A549 (cell line): ENCODE results near the gene TMEM132D. TPM values are rescaled to one million over a fixed set of nuclear protein-coding genes. Genes with fewer than 3 reads are reported as not detected.

Source experiments
- ATAC-seq, 2 experiments: fragments of 200-7000 bp in 1 of 2; fragments of >200 bp in 1 of 2; cut with Nextera tagmentation in 1 of 2; cut with Tn5 transposase in 1 of 2; 3 replicates each; pipeline versions ENCODE4 v1.8.0 to v1.9.1; 2018 to 2020; ENCODE audit warnings: mild to moderate bottlenecking in 1 of 2, moderate library complexity in 1 of 2
- CTCF ChIA-PET: fragments of 300-600 bp; sonication (Branson Sonifier 250); formaldehyde crosslinking; extraction: SDS; loops from one replicate; lab custom pipeline; 2021; ENCODE audit warnings: antibody characterized with exemption, inconsistent platforms; lab: Yijun Ruan, JAX
- POLR2A ChIA-PET: fragments of 350-600 bp; formaldehyde crosslinking; extraction: SDS; loops from one replicate; lab custom pipeline; 2021; ENCODE audit warnings: antibody characterized with exemption, inconsistent platforms; lab: Yijun Ruan, JAX
- DNase-seq, 2 experiments: peaks; one replicate each; pipeline versions ENCODE4 v3.0.0 to v3.0.0-alpha.2; 2011 to 2016; ENCODE audit warnings: low read depth in 1 of 2, low spot score in 1 of 2
- FAIRE-seq: peaks from 2 replicates; lab custom pipeline; 2011; peaks lifted over from hg19 to GRCh38; lab: Jason Lieb, UNC
- H3K27ac ChIP-seq, 2 experiments: fragments of >200 bp; sonication (Bioruptor Twin); formaldehyde crosslinking; 3 replicates each; pipeline ENCODE4 v1.5.1; 2016 to 2017
- H3K4me1 ChIP-seq: fragments of >200 bp; sonication (Bioruptor Twin); formaldehyde crosslinking; 3 replicates; pipeline ENCODE4 v1.6.1; 2016
- H3K4me2 ChIP-seq: fragments of >200 bp; sonication (Bioruptor Twin); formaldehyde crosslinking; 3 replicates; pipeline ENCODE4 v1.6.1; 2016
- H3K4me3 ChIP-seq: fragments of >200 bp; sonication (Bioruptor Twin); formaldehyde crosslinking; 3 replicates; pipeline ENCODE4 v1.5.1; 2016
- H3K9me3 ChIP-seq: fragments of >200 bp; sonication (Bioruptor Twin); formaldehyde crosslinking; 3 replicates; pipeline ENCODE4 v1.6.1; 2016
- BHLHE40 ChIP-seq: IDR thresholded peaks from 2 replicates; pipeline ENCODE4 v1.6.1; 2012; ENCODE audit warnings: low read depth, low read length, inconsistent platforms
- CBX8 ChIP-seq: fragments of 200-600 bp; sonication (generic); IDR thresholded peaks from 2 replicates; pipeline ENCODE4 v1.6.1; 2016
- FOSB ChIP-seq: fragments of 250-450 bp; sonication (Bioruptor Pico); IDR thresholded peaks from 2 replicates; pipeline ENCODE4 v1.5.0; 2020; ENCODE audit warnings: mild to moderate bottlenecking, moderate library complexity
- GATA3 ChIP-seq: IDR thresholded peaks from 2 replicates; pipeline ENCODE4 v1.6.1; 2012; ENCODE audit warnings: borderline replicate concordance
- HOXA7 ChIP-seq: fragments of 250-450 bp; sonication (Bioruptor Pico); IDR thresholded peaks from 2 replicates; pipeline ENCODE4 v1.5.0; 2020; ENCODE audit warnings: mild to moderate bottlenecking, moderate library complexity
- HOXB13 ChIP-seq: fragments of 250-450 bp; sonication (Bioruptor Pico); IDR thresholded peaks from 2 replicates; pipeline ENCODE4 v1.5.0; 2020; ENCODE audit warnings: low read depth, mild to moderate bottlenecking, moderate library complexity
- JUN ChIP-seq, 2 experiments: fragments of >200 bp; sonication (Bioruptor Twin); formaldehyde crosslinking; IDR thresholded peaks; 2 replicates in 1 of 2; 3 replicates in 1 of 2; pipeline ENCODE4 v1.6.1; 2016 to 2017
- MAFK ChIP-seq: fragments of 450-650 bp; IDR thresholded peaks from 2 replicates; pipeline ENCODE4 v1.6.1; 2014; ENCODE audit not compliant: partially characterized antibody
- MYC ChIP-seq: IDR thresholded peaks from 2 replicates; pipeline ENCODE4 v1.6.1; 2012; ENCODE audit warnings: mild to moderate bottlenecking, inconsistent platforms, low read length, improper control_type of control experiment, borderline replicate concordance
- PHF8 ChIP-seq: fragments of 200-600 bp; sonication (generic); IDR thresholded peaks from 2 replicates; pipeline ENCODE4 v1.6.1; 2016; ENCODE audit warnings: low read depth, mild to moderate bottlenecking, antibody characterized with exemption, moderate library complexity, borderline replicate concordance
- RAD21 ChIP-seq, 2 experiments: fragments of >200 bp in 1 of 2; sonication (Bioruptor Twin) in 1 of 2; formaldehyde crosslinking in 1 of 2; IDR thresholded peaks in 1 of 2; conservative IDR thresholded peaks in 1 of 2; 2 replicates in 1 of 2; 3 replicates in 1 of 2; pipeline ENCODE4 v1.6.1; 2012 to 2018; ENCODE audit warnings: inconsistent platforms in 1 of 2
- SMC3 ChIP-seq: fragments of >200 bp; sonication (Bioruptor Twin); formaldehyde crosslinking; IDR thresholded peaks from 3 replicates; pipeline ENCODE4 v1.6.1; 2018; ENCODE audit warnings: inconsistent platforms
- WGBS: methylation state at CpG from one replicate; pipeline ENCODE4 v1.1.6; 2017; ENCODE audit errors: missing lambda C conversion rate; 5-methylcytosine and 5-hydroxymethylcytosine counted together
- polyA plus RNA-seq, 4 experiments: library from polyadenylated mRNA; depleted of rRNA in 3 of 4; stranded (reverse); fragments of >200 nt; fragmentation: RNase III in 1 of 4; extraction: RNeasy Plus Mini Kit Qiagen cat#74134 plus additional on column Dnase treatment in 1 of 4; gene quantifications; 2 replicates in 3 of 4; 3 replicates in 1 of 4; pipeline ENCODE4 v1.2.3, GENCODE V29; 2011 to 2017
- TF ChIP-seq, protein P1 (sequence below): IDR thresholded peaks from 2 replicates; pipeline ENCODE4 v1.6.1; 2012; ENCODE audit warnings: low read depth, borderline replicate concordance
- TF ChIP-seq, protein P2 (sequence below): fragments of 250-450 bp; sonication (Bioruptor Pico); IDR thresholded peaks from 2 replicates; pipeline ENCODE4 v1.5.0; 2020; ENCODE audit warnings: low read depth, mild to moderate bottlenecking, moderate library complexity
- TF ChIP-seq, protein P3 (sequence below): fragments of 200-600 bp; sonication (generic); IDR thresholded peaks from 2 replicates; pipeline ENCODE4 v1.6.1; 2016; ENCODE audit warnings: antibody characterized with exemption, mild to moderate bottlenecking, moderate library complexity
- TF ChIP-seq, protein P4 (sequence below): fragments of 450-650 bp; IDR thresholded peaks from 2 replicates; pipeline ENCODE4 v1.6.1; 2014; ENCODE audit warnings: antibody characterized with exemption

TMEM132D gene
- polyA plus RNA-seq, 2 of the 4 experiments (the other 2 are of a cell fraction): not detected

DNA sequence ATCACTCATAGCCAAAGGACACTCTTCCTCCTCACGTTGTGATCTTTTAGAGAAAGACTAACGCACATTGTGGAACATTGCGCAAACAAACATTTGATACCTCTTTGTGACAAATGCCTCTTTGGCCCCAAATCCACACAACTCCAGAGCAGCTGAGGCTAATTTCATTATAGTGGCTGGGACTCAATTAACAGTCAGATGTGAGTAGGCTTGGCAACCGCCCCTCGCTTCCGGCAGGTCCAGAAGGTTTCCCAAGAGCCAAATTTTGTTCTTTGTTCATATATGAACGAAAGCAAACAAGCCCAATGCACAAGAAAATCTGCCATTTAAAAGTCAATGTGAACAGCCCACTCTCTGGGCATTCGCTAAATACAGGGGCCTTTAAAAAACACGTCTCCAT, 776.6 kb downstream of the TMEM132D start (continued):
- no peak for TF ChIP-seq FOSB (CRISPR knock-in tag)
- TF ChIP-seq, protein P1, sequence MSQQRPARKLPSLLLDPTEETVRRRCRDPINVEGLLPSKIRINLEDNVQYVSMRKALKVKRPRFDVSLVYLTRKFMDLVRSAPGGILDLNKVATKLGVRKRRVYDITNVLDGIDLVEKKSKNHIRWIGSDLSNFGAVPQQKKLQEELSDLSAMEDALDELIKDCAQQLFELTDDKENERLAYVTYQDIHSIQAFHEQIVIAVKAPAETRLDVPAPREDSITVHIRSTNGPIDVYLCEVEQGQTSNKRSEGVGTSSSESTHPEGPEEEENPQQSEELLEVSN: no peak
- TF ChIP-seq, protein P2, sequence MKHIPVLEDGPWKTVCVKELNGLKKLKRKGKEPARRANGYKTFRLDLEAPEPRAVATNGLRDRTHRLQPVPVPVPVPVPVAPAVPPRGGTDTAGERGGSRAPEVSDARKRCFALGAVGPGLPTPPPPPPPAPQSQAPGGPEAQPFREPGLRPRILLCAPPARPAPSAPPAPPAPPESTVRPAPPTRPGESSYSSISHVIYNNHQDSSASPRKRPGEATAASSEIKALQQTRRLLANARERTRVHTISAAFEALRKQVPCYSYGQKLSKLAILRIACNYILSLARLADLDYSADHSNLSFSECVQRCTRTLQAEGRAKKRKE (CRISPR knock-in tag): no peak

DNA sequence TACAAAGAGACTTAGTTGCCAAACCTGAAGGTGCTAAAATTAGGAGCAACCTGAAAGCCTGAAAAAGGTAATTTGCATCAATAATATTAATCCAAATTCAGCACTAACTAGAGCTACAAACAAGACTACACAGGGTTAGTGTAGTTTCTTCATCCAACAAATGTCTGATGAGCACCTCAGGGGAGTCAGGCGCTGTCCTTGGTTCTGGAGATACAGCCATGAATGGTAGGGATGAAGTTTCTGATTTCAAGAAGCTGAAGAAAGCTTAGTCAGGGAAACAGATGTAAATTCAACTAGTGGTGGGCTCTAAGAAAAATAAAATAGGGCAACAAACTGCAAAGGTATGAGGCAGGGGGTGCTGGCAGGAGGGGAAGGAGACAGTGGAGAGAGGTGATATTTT, 784.3 kb downstream of the TMEM132D start:
- H3K4me1 ChIP-seq: no peaks in the 10 kb centered on the region
- ChIA-PET CTCF (no interaction called here), POLR2A (no interaction called here)
- DNase-seq: no peak
- H3K9me3 ChIP-seq: no peaks in the 10 kb centered on the region; the same call in 2 of the 3 replicates
- H3K4me2 ChIP-seq: no peak overlapping the region
- no peak for ATAC-seq
- 3% methylated on average over 1 of the region's 1 CpG for WGBS
- H3K4me3 ChIP-seq: no peak overlapping the region
- FAIRE-seq: no peak
- no peak overlapping the region for H3K27ac ChIP-seq
- no peak for TF ChIP-seq RAD21 (conservative IDR thresholded peaks at IDR 0.05 in 1 of 2, IDR thresholded peaks at IDR 0.05 in 1 of 2)
- TF ChIP-seq HOXB13: no peak
- TF ChIP-seq, protein P3, sequence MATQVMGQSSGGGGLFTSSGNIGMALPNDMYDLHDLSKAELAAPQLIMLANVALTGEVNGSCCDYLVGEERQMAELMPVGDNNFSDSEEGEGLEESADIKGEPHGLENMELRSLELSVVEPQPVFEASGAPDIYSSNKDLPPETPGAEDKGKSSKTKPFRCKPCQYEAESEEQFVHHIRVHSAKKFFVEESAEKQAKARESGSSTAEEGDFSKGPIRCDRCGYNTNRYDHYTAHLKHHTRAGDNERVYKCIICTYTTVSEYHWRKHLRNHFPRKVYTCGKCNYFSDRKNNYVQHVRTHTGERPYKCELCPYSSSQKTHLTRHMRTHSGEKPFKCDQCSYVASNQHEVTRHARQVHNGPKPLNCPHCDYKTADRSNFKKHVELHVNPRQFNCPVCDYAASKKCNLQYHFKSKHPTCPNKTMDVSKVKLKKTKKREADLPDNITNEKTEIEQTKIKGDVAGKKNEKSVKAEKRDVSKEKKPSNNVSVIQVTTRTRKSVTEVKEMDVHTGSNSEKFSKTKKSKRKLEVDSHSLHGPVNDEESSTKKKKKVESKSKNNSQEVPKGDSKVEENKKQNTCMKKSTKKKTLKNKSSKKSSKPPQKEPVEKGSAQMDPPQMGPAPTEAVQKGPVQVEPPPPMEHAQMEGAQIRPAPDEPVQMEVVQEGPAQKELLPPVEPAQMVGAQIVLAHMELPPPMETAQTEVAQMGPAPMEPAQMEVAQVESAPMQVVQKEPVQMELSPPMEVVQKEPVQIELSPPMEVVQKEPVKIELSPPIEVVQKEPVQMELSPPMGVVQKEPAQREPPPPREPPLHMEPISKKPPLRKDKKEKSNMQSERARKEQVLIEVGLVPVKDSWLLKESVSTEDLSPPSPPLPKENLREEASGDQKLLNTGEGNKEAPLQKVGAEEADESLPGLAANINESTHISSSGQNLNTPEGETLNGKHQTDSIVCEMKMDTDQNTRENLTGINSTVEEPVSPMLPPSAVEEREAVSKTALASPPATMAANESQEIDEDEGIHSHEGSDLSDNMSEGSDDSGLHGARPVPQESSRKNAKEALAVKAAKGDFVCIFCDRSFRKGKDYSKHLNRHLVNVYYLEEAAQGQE: peak; percentile 73; the same call in 1 of the 2 replicates

DNA sequence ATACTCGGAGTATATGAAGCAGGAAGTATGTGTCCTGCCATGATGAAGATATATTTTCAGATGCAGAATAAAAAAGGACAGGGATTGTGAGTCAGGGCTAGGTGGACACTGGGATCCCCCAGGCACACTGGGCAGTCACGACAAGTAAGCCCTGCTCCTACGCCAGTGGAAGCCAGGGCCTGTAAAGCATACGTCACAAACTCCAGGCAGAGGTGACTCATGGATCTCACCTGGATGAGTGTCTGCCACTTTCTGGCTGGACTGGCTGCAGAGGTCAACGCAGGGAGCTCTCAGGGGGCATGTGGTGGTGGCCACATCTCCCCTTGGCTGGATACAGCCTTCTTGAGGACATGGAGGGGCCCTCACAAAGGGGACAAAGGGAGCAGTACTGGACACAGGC, 788.3 kb downstream of the TMEM132D start:
- Histone ChIP-seq H3K4me1 (no peaks in the 10 kb centered on the region), H3K4me2 (no peak overlapping the region), H3K9me3 (no peaks in the 10 kb centered on the region; the same call in 2 of the 3 replicates), H3K4me3 (no peak overlapping the region)
- CTCF ChIA-PET: no interaction called here
- POLR2A ChIA-PET: no interaction called here
- DNase-seq: no peak
- no peak for FAIRE-seq
- no peak for ATAC-seq
- no peak for TF ChIP-seq BHLHE40
- TF ChIP-seq, all 56 proteins: peak for 0
- H3K27ac ChIP-seq: no peak overlapping the region
- WGBS: 1% methylated on average over 5 of the region's 5 CpGs

DNA sequence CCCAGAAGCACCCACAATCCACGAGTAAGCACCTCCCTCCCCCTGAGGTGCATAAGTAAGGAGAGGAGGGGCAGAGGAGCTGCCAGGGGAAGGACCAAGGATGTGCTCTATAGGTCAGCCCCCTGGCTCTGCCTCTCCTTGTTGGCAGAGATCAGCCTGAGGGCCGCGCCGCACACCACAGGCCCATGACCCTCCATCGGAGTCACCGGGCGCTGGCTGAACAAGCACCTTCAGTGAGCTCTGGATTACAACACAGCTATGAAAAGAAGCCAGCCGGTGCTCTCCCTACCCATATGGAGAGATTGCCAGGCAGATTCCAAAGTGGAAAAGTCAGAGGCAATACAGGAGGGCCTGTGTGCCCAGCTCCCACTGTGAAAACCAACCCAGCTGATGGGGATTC, 793.2 kb downstream of the TMEM132D start:
- H3K4me2 ChIP-seq: no peak overlapping the region
- H3K4me3 ChIP-seq: no peak overlapping the region
- no peak for DNase-seq
- no peak for ATAC-seq
- no peaks in the 10 kb centered on the region for H3K9me3 ChIP-seq
- no peaks in the 10 kb centered on the region for H3K4me1 ChIP-seq
- H3K27ac ChIP-seq: no peak overlapping the region
- ChIA-PET CTCF (no interaction called here), POLR2A (no interaction called here)
- FAIRE-seq: no peak
- TF ChIP-seq MAFK (no peak), MYC (no peak), CBX8 (no peak), GATA3 (no peak), HOXA7 (CRISPR knock-in tag) (no peak), JUN (IDR thresholded peaks at IDR 0.05) (no peak), SMC3 (no peak), PHF8 (no peak)
- TF ChIP-seq, protein P4, sequence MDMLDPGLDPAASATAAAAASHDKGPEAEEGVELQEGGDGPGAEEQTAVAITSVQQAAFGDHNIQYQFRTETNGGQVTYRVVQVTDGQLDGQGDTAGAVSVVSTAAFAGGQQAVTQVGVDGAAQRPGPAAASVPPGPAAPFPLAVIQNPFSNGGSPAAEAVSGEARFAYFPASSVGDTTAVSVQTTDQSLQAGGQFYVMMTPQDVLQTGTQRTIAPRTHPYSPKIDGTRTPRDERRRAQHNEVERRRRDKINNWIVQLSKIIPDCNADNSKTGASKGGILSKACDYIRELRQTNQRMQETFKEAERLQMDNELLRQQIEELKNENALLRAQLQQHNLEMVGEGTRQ: no peak
- WGBS: 15% methylated on average over 8 of the region's 8 CpGs
